SK-N-SH (cell line): ENCODE data around the gene TRAF2. TPM values are rescaled to one million over a fixed set of nuclear protein-coding genes. Genes with fewer than 3 reads are reported as not detected.

Experiments used
- CTCF ChIA-PET: fragments of 300-600, 350-600 bp; formaldehyde crosslinking; extraction: SDS; loops from one replicate; lab custom pipeline; 2021; lab: Yijun Ruan, JAX
- POLR2A ChIA-PET: fragments of 350-600 bp; sonication (Branson Sonifier 250); formaldehyde crosslinking; extraction: SDS; loops from one replicate; lab custom pipeline; 2020; ENCODE audit warnings: antibody characterized with exemption, inconsistent platforms; lab: Yijun Ruan, JAX
- DNase-seq: peaks from one replicate; pipeline ENCODE4 v3.0.0; 2012
- H2AFZ ChIP-seq: fragments of 200-600 bp; sonication (generic); 2 replicates; pipeline ENCODE4 v1.8.1; 2016; ENCODE audit warnings: antibody characterized with exemption, mild to moderate bottlenecking, low read depth
- H3F3A ChIP-seq: fragments of 200-600 bp; sonication (generic); replicated peaks from 2 replicates; pipeline ENCODE3; 2016; ENCODE audit warnings: antibody characterized with exemption, mild to moderate bottlenecking; ENCODE audit not compliant: insufficient read depth
- H3K27ac ChIP-seq, 2 experiments: fragments of 200-500 bp in 1 of 2; fragments of 200-600 bp in 1 of 2; sonication (Bioruptor generic) in 1 of 2; sonication (generic), shearing (Covaris generic) in 1 of 2; 2 replicates each; pipeline versions ENCODE4 v1.5.1 to v1.6.1; 2014 to 2016; ENCODE audit warnings: low read depth in 2 of 2, inconsistent platforms in 1 of 2, low read length in 1 of 2, mild to moderate bottlenecking in 1 of 2, mixed read lengths in 1 of 2
- H3K27me3 ChIP-seq: fragments of 200-600 bp; sonication (generic), shearing (Covaris generic); 2 replicates; pipeline ENCODE4 v1.6.1; 2016; ENCODE audit warnings: mixed run types; ENCODE audit not compliant: insufficient read depth
- H3K36me3 ChIP-seq, 2 experiments: fragments of 200-500 bp in 1 of 2; fragments of 200-600 bp in 1 of 2; sonication (Bioruptor generic) in 1 of 2; sonication (generic) in 1 of 2; replicated peaks in 1 of 2; 2 replicates each; pipeline versions ENCODE3 to v1.5.1; 2014 to 2016; ENCODE audit warnings: low read length in 1 of 2, mild to moderate bottlenecking in 1 of 2; ENCODE audit not compliant: insufficient read depth in 2 of 2, control insufficient read depth in 1 of 2
- H3K4me1 ChIP-seq, 2 experiments: fragments of 200-500 bp in 1 of 2; fragments of 200-600 bp in 1 of 2; sonication (Bioruptor generic) in 1 of 2; sonication (generic), shearing (Covaris generic) in 1 of 2; 2 replicates each; pipeline versions ENCODE4 v1.5.1 to v1.6.1; 2014 to 2016; ENCODE audit warnings: low read depth in 1 of 2, low read length in 1 of 2, mixed run types in 1 of 2; ENCODE audit not compliant: insufficient read depth in 2 of 2, control insufficient read depth in 1 of 2
- H3K4me2 ChIP-seq: fragments of 200-600 bp; sonication (generic), shearing (Covaris generic); 2 replicates; pipeline ENCODE4 v1.6.1; 2017; ENCODE audit warnings: mixed run types
- H3K4me3 ChIP-seq, 2 experiments: fragments of 200-500 bp in 1 of 2; fragments of 200-600 bp in 1 of 2; sonication (Bioruptor generic) in 1 of 2; sonication (generic), shearing (Covaris generic) in 1 of 2; 2 replicates each; pipeline versions ENCODE4 v1.5.1 to v1.8.1; 2014 to 2016; ENCODE audit warnings: low read depth in 2 of 2, inconsistent platforms in 1 of 2, low read length in 1 of 2, mild to moderate bottlenecking in 1 of 2, mixed read lengths in 1 of 2, moderate library complexity in 1 of 2
- H3K79me2 ChIP-seq: fragments of 200-600 bp; sonication (generic); 2 replicates; pipeline ENCODE4 v1.8.1; 2017; ENCODE audit warnings: mild to moderate bottlenecking; ENCODE audit not compliant: insufficient read depth
- H3K9ac ChIP-seq: fragments of 200-600 bp; sonication (generic); 2 replicates; pipeline ENCODE4 v1.6.1; 2017; ENCODE audit warnings: mixed run types
- H3K9me2 ChIP-seq: fragments of 200-600 bp; sonication (generic); 2 replicates; pipeline ENCODE4 v1.6.1; 2017; ENCODE audit warnings: mixed run types
- H3K9me3 ChIP-seq: fragments of 200-600 bp; sonication (generic); 2 replicates; pipeline ENCODE4 v1.6.1; 2017; ENCODE audit warnings: mixed run types, mild to moderate bottlenecking, moderate library complexity
- H4K20me1 ChIP-seq: fragments of 200-600 bp; sonication (generic); 2 replicates; pipeline ENCODE4 v1.6.1; 2017; ENCODE audit warnings: mild to moderate bottlenecking, mixed run types; ENCODE audit not compliant: insufficient read depth
- FOXM1 ChIP-seq: IDR thresholded peaks from 2 replicates; pipeline ENCODE4 v1.4.0; 2012; ENCODE audit warnings: low read depth, mild to moderate bottlenecking
- POLR2AphosphoS5 ChIP-seq: IDR thresholded peaks from 2 replicates; pipeline ENCODE4 v1.6.1; 2012; ENCODE audit warnings: low read depth, low read length
- TAF1 ChIP-seq: IDR thresholded peaks from 2 replicates; pipeline ENCODE4 v1.6.1; 2012; ENCODE audit warnings: low read depth, mild to moderate bottlenecking, low read length, moderate library complexity, borderline replicate concordance
- TEAD4 ChIP-seq: IDR thresholded peaks from 2 replicates; pipeline ENCODE4 v1.4.0; 2012; ENCODE audit warnings: mild to moderate bottlenecking, borderline replicate concordance; ENCODE audit not compliant: insufficient read depth
- WGBS: methylation state at CpG from one replicate; pipeline ENCODE4 v1.1.6; 2017; ENCODE audit warnings: low lambda C conversion rate; 5-methylcytosine and 5-hydroxymethylcytosine counted together
- polyA plus RNA-seq, 3 experiments: library from polyadenylated mRNA; depleted of rRNA; stranded (reverse); fragments of >200 nt; gene quantifications; 2 replicates each; pipeline ENCODE4 v1.2.3, GENCODE V29; 2012
- TF ChIP-seq, protein P1 (sequence below): IDR thresholded peaks from 2 replicates; pipeline ENCODE4 v1.4.0; 2012; ENCODE audit warnings: low read depth, borderline replicate concordance
- TF ChIP-seq, protein P2 (sequence below): IDR thresholded peaks from 2 replicates; pipeline ENCODE4 v1.6.1; 2012; ENCODE audit warnings: mild to moderate bottlenecking, low read depth, low read length, moderate library complexity

The TRAF2 gene
- polyA plus RNA-seq, 1 of the 3 experiments (the other 2 are of a cell fraction): 15.4 TPM

DNA sequence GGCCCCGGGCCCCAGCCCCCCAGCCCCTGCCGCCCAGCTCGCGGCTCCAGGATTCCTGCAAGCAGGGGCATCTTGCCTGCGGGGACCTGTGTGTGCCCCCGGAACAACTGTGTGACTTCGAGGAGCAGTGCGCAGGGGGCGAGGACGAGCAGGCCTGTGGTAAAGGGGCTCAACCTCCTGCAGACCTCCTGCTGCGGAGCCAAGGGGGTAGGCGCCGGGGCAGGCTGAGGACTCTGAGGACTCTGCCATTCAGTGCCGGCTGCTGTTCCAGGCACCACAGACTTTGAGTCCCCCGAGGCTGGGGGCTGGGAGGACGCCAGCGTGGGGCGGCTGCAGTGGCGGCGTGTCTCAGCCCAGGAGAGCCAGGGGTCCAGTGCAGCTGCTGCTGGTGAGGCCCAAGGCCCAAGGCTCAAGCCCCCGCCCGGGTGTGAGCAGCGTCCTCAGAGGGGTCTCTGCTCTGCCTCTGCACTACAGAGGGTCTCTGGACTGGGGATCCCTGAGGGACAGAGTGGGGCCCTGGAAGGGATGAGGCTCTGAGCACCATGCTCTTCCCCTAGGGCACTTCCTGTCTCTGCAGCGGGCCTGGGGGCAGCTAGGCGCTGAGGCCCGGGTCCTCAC, 30.7 kb upstream of the TRAF2 start:
- Histone ChIP-seq H4K20me1 (no peaks in the 10 kb centered on the region), H3K27ac (no peak overlapping the region), H3K9ac (no peak overlapping the region), H3K36me3 (peaks cover 0 to 12% of the 10 kb centered on the region in 2 experiments), H3K4me3 (no peak overlapping the region), H3K27me3 (no peaks in the 10 kb centered on the region), H3K9me3 (no peaks in the 10 kb centered on the region), H3K9me2 (no peaks in the 10 kb centered on the region), H3K79me2 (0 out of 2 replicates have a peak, but pooled peaks cover 6% of the 10 kb centered on the region), H3F3A (no peaks in the 10 kb centered on the region), H3K4me2 (no peak overlapping the region), H2AFZ (no peak overlapping the region), H3K4me1 (peaks cover 3 to 16% of the 10 kb centered on the region in 2 experiments; a peak in 3 of 4 replicates)
- POLR2A ChIA-PET: no interaction called here
- CTCF ChIA-PET: interaction anchor here (1.4 to 2.2 kb wide), 2 partner anchors 13 kb away, joined by 4 to 9 read pairs; partner anchors contain the start of gene AJM1
- TF ChIP-seq FOXM1: no peak
- no peak for TF ChIP-seq TEAD4
- TF ChIP-seq TAF1: no peak
- TF ChIP-seq, protein P1, sequence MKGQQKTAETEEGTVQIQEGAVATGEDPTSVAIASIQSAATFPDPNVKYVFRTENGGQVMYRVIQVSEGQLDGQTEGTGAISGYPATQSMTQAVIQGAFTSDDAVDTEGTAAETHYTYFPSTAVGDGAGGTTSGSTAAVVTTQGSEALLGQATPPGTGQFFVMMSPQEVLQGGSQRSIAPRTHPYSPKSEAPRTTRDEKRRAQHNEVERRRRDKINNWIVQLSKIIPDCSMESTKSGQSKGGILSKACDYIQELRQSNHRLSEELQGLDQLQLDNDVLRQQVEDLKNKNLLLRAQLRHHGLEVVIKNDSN: no peak
- TF ChIP-seq, protein P2, sequence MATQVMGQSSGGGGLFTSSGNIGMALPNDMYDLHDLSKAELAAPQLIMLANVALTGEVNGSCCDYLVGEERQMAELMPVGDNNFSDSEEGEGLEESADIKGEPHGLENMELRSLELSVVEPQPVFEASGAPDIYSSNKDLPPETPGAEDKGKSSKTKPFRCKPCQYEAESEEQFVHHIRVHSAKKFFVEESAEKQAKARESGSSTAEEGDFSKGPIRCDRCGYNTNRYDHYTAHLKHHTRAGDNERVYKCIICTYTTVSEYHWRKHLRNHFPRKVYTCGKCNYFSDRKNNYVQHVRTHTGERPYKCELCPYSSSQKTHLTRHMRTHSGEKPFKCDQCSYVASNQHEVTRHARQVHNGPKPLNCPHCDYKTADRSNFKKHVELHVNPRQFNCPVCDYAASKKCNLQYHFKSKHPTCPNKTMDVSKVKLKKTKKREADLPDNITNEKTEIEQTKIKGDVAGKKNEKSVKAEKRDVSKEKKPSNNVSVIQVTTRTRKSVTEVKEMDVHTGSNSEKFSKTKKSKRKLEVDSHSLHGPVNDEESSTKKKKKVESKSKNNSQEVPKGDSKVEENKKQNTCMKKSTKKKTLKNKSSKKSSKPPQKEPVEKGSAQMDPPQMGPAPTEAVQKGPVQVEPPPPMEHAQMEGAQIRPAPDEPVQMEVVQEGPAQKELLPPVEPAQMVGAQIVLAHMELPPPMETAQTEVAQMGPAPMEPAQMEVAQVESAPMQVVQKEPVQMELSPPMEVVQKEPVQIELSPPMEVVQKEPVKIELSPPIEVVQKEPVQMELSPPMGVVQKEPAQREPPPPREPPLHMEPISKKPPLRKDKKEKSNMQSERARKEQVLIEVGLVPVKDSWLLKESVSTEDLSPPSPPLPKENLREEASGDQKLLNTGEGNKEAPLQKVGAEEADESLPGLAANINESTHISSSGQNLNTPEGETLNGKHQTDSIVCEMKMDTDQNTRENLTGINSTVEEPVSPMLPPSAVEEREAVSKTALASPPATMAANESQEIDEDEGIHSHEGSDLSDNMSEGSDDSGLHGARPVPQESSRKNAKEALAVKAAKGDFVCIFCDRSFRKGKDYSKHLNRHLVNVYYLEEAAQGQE: no peak
- no peak for DNase-seq
- 93% methylated on average over 3 of the region's 26 CpGs for WGBS

DNA sequence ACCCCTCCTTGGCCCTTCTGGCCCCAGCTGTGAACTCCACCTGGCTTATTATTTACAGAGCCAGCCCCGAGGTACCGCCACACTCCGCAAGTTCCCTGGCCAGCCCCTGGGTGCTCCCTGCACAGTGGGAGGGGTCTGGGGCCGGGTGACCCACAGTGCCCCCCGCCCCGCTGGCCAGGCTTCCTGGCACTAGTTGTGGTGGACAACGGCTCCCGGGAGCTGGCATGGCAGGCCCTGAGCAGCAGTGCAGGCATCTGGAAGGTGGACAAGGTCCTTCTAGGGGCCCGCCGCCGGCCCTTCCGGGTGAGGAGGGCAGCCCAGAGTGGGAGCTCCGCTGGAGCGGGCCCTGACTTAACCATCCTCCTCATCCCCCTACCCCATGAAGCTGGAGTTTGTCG, 30.2 kb upstream of the TRAF2 start:
- no peak overlapping the region for H3K27ac ChIP-seq
- H3K36me3 ChIP-seq: peaks cover 0 to 9% of the 10 kb centered on the region in 2 experiments
- ChIA-PET POLR2A (no interaction called here), CTCF (interaction anchor here (1.4 kb wide), 1 partner anchor 13 kb away, joined by 4 read pairs; the partner anchor contains the start of gene AJM1)
- no peak for TF ChIP-seq POLR2AphosphoS5
- no peaks in the 10 kb centered on the region for H4K20me1 ChIP-seq
- peaks cover 0 to 13% of the 10 kb centered on the region in 2 experiments; a peak in 3 of 4 replicates for H3K4me1 ChIP-seq
- no peak overlapping the region for H3K4me2 ChIP-seq
- no peak overlapping the region for H3K9ac ChIP-seq
- no peaks in the 10 kb centered on the region for H3F3A ChIP-seq
- no peaks in the 10 kb centered on the region for H3K9me3 ChIP-seq
- H3K79me2 ChIP-seq: 0 out of 2 replicates have a peak, but pooled peaks cover under 1% of the 10 kb centered on the region
- no peak overlapping the region for H2AFZ ChIP-seq
- no peak for DNase-seq
- H3K9me2 ChIP-seq: no peaks in the 10 kb centered on the region
- H3K27me3 ChIP-seq: no peaks in the 10 kb centered on the region
- H3K4me3 ChIP-seq: no peak overlapping the region
- 70% methylated on average over 2 of the region's 15 CpGs for WGBS
